Mesenchymal stem cell (in vitro differentiated cells and primary cell): ENCODE measurements around the gene GAMT.
A peak's percentile ranks its signal among the peaks of the same experiment; 100 is the strongest.

Experiments
- DNase-seq: peaks from one replicate; pipeline ENCODE4 v3.0.0-alpha.2; 2013
- H2AFZ ChIP-seq: one replicate; pipeline ENCODE4 v1.6.1; 2013; ENCODE audit warnings: low read depth, mild to moderate bottlenecking, control low read depth, inconsistent platforms, low read length, moderate library complexity
- H2AK5ac ChIP-seq: 2 replicates; pipeline ENCODE4 v1.6.1; 2013; ENCODE audit warnings: low read length, moderate library complexity, mild to moderate bottlenecking, inconsistent platforms; ENCODE audit not compliant: severe bottlenecking
- H2BK120ac ChIP-seq: one replicate; pipeline ENCODE4 v1.6.1; 2013; ENCODE audit warnings: low read depth, mild to moderate bottlenecking, inconsistent platforms, low read length, moderate library complexity
- H2BK12ac ChIP-seq, 2 experiments: one replicate each; pipeline ENCODE4 v1.6.1; 2013; ENCODE audit warnings: inconsistent platforms in 2 of 2, low read length in 2 of 2, mild to moderate bottlenecking in 2 of 2, moderate library complexity in 2 of 2, control low read depth in 1 of 2
- H2BK15ac ChIP-seq: one replicate; pipeline ENCODE4 v1.6.1; 2013; ENCODE audit warnings: mild to moderate bottlenecking, low read depth, inconsistent platforms; ENCODE audit not compliant: poor library complexity, severe bottlenecking
- H2BK5ac ChIP-seq: 2 replicates; pipeline ENCODE4 v1.6.1; 2013; ENCODE audit warnings: low read depth, mild to moderate bottlenecking, low read length, control low read depth, inconsistent platforms; ENCODE audit not compliant: poor library complexity, severe bottlenecking
- H3K14ac ChIP-seq, 2 experiments: one replicate each; pipeline ENCODE4 v1.6.1; 2013; ENCODE audit warnings: inconsistent platforms in 2 of 2, low read length in 2 of 2, control low read depth in 1 of 2, mild to moderate bottlenecking in 1 of 2, moderate library complexity in 1 of 2
- H3K18ac ChIP-seq, 2 experiments: one replicate each; pipeline ENCODE4 v1.6.1; 2013; ENCODE audit warnings: inconsistent platforms in 2 of 2, low read length in 2 of 2, control low read depth in 1 of 2, low read depth in 1 of 2, mild to moderate bottlenecking in 1 of 2
- H3K23ac ChIP-seq, 2 experiments: one replicate each; pipeline ENCODE4 v1.6.1; 2013; ENCODE audit warnings: inconsistent platforms in 2 of 2, low read length in 2 of 2, mild to moderate bottlenecking in 2 of 2, moderate library complexity in 2 of 2, control low read depth in 1 of 2
- H3K27ac ChIP-seq: 2 replicates; pipeline ENCODE4 v1.5.1; 2013; ENCODE audit warnings: mild to moderate bottlenecking, moderate library complexity, low read length, control low read depth, inconsistent platforms; ENCODE audit not compliant: poor library complexity, severe bottlenecking
- H3K27me3 ChIP-seq, 2 experiments: 2 replicates each; pipeline versions ENCODE4 v1.6.1 to v1.7.0; 2013; ENCODE audit warnings: low read length in 2 of 2, mild to moderate bottlenecking in 2 of 2, moderate library complexity in 2 of 2, control low read depth in 1 of 2, inconsistent platforms in 1 of 2; ENCODE audit not compliant: control insufficient read depth in 1 of 2, insufficient read depth in 1 of 2
- H3K36me3 ChIP-seq, 2 experiments: 2 replicates each; pipeline versions ENCODE4 v1.6.1 to v1.7.0; 2013; ENCODE audit warnings: low read length in 2 of 2, control low read depth in 1 of 2, inconsistent platforms in 1 of 2, low read depth in 1 of 2, mild to moderate bottlenecking in 1 of 2; ENCODE audit not compliant: insufficient read depth in 2 of 2, control insufficient read depth in 1 of 2
- H3K4ac ChIP-seq, 2 experiments: one replicate each; pipeline ENCODE4 v1.6.1; 2013; ENCODE audit warnings: inconsistent platforms in 2 of 2, low read length in 2 of 2, mild to moderate bottlenecking in 2 of 2, moderate library complexity in 2 of 2, control low read depth in 1 of 2, low read depth in 1 of 2
- H3K4me1 ChIP-seq: 2 replicates; pipeline ENCODE4 v1.6.1; 2013; ENCODE audit warnings: low read depth, low read length, control low read depth; ENCODE audit not compliant: control insufficient read depth, insufficient read depth
- H3K4me2 ChIP-seq: 2 replicates; pipeline ENCODE4 v1.6.1; 2013; ENCODE audit warnings: low read length, mild to moderate bottlenecking, inconsistent platforms; ENCODE audit not compliant: poor library complexity, severe bottlenecking
- H3K4me3 ChIP-seq, 2 experiments: 2 replicates each; pipeline versions ENCODE4 v1.5.1 to v1.7.0; 2013; ENCODE audit warnings: low read length in 2 of 2, mild to moderate bottlenecking in 2 of 2, control low read depth in 1 of 2, low read depth in 1 of 2; ENCODE audit not compliant: insufficient read depth in 1 of 2
- H3K79me1 ChIP-seq: replicated peaks from 2 replicates; pipeline ENCODE4 v1.6.1; 2013; ENCODE audit warnings: mild to moderate bottlenecking, control low read depth, low read length, inconsistent platforms; ENCODE audit not compliant: poor library complexity, severe bottlenecking
- H3K9ac ChIP-seq: 2 replicates; pipeline ENCODE4 v1.7.0; 2013; ENCODE audit warnings: mild to moderate bottlenecking, low read length, moderate library complexity
- H3K9me3 ChIP-seq: 2 replicates; pipeline ENCODE4 v1.7.0; 2013; ENCODE audit warnings: mild to moderate bottlenecking, low read length; ENCODE audit not compliant: control insufficient read depth
- H4K8ac ChIP-seq: one replicate; pipeline ENCODE4 v1.6.1; 2013; ENCODE audit warnings: inconsistent platforms, mild to moderate bottlenecking, low read length, moderate library complexity
- H4K91ac ChIP-seq: one replicate; pipeline ENCODE4 v1.6.1; 2013; ENCODE audit warnings: mild to moderate bottlenecking, low read length, inconsistent platforms
- WGBS: methylation state at CpG from one replicate; pipeline ENCODE4 v1.1.7; 2013; ENCODE audit warnings: mixed read lengths; 5-methylcytosine and 5-hydroxymethylcytosine counted together

GAMT gene

GRCh38 chr19:1408300-1409203, 7.2 kb upstream of the GAMT start:
- Histone ChIP-seq H2BK12ac (peak overlapping the region in 1 of 2 experiments; percentile 38), H2BK15ac (peak overlapping the region; percentile 40), H2BK5ac (peak overlapping the region; percentile 75), H2BK120ac (peak overlapping the region; percentile 97), H3K4me3 (peak overlapping the region; percentile 78 to 92), H4K91ac (peak overlapping the region; percentile 59), H3K4ac (peak overlapping the region; percentile 82 to 96), H3K27ac (peak overlapping the region; percentile 63), H3K4me2 (peak overlapping the region; percentile 93), H3K23ac (peak overlapping the region; percentile 64 to 75), H3K14ac (peak overlapping the region; percentile 68 to 98), H3K79me1 (no peaks in the 10 kb centered on the region), H4K8ac (peak overlapping the region; percentile 56), H3K36me3 (peaks cover 7 to 23% of the 10 kb centered on the region in 2 experiments), H3K4me1 (peaks cover 51% of the 10 kb centered on the region), H2AK5ac (peak overlapping the region; percentile 63), H3K9ac (peak overlapping the region; percentile 93), H3K18ac (peak overlapping the region; percentile 68 to 90), H2AFZ (no peak overlapping the region), H3K9me3 (no peaks in the 10 kb centered on the region), H3K27me3 (no peaks in the 10 kb centered on the region)
- WGBS: 1% methylated on average over 40 of the region's 69 CpGs
- DNase-seq: peak; percentile 66

- peak within 1 kb of the TSS; percentile 36 for H2AFZ ChIP-seq
- peak within 1 kb of the TSS; percentile 93 for H3K4me2 ChIP-seq
- H2BK5ac ChIP-seq: peak within 1 kb of the TSS; percentile 75
- no peaks in the 10 kb centered on the region for H3K79me1 ChIP-seq
- H3K36me3 ChIP-seq: peaks cover 0 to 15% of the 10 kb centered on the region in 2 experiments
- H2BK120ac ChIP-seq: peak within 1 kb of the TSS; percentile 97
- peak within 1 kb of the TSS; percentile 63 for H3K27ac ChIP-seq
- H4K91ac ChIP-seq: peak within 1 kb of the TSS; percentile 90
- peaks cover 47% of the 10 kb centered on the region for H3K4me1 ChIP-seq
- under 1% methylated on average over 35 of the region's 121 CpGs for WGBS
- peak within 1 kb of the TSS; percentile 78 to 92 for H3K4me3 ChIP-seq
- peak within 1 kb of the TSS in 1 of 2 experiments; percentile 98 for H3K14ac ChIP-seq
- peak within 1 kb of the TSS; percentile 95 for H2BK15ac ChIP-seq
- no peaks in the 10 kb centered on the region for H3K9me3 ChIP-seq
- H3K27me3 ChIP-seq: no peaks in the 10 kb centered on the region
- peak within 1 kb of the TSS; percentile 85 to 92 for H3K18ac ChIP-seq
- peak within 1 kb of the TSS; percentile 82 to 96 for H3K4ac ChIP-seq
- H2BK12ac ChIP-seq: peak within 1 kb of the TSS in 1 of 2 experiments; percentile 38
- peak within 1 kb of the TSS; percentile 93 for H4K8ac ChIP-seq
- peak within 1 kb of the TSS; percentile 64 to 67 for H3K23ac ChIP-seq
- no peak for DNase-seq
- peak within 1 kb of the TSS; percentile 93 for H3K9ac ChIP-seq
- peak within 1 kb of the TSS; percentile 13 for H2AK5ac ChIP-seq
Observed at GRCh38 chr19:1407528-1408299, 6.4 kb upstream of the GAMT start, which contains the start of gene DAZAP1. TSS of gene DAZAP1 (plus strand) at chr19:1407586. CDS start at chr19:1407774, 188 bp downstream.

- Histone ChIP-seq H3K4me1 (peaks cover 45% of the 10 kb centered on the region), H3K79me1 (no peaks in the 10 kb centered on the region), H4K8ac (peak overlapping the region; percentile 93), H2BK5ac (no peak overlapping the region), H3K23ac (no peak overlapping the region), H3K18ac (peak overlapping the region; percentile 54 to 92), H3K4me3 (peak overlapping the region; percentile 69 to 81), H2BK12ac (no peak overlapping the region), H3K4me2 (peak overlapping the region; percentile 88), H3K14ac (no peak overlapping the region), H4K91ac (peak overlapping the region; percentile 90), H2BK15ac (peak overlapping the region; percentile 95), H3K9ac (peak overlapping the region; percentile 86), H2AK5ac (no peak overlapping the region), H3K27me3 (no peaks in the 10 kb centered on the region), H2AFZ (peak overlapping the region; percentile 36), H3K9me3 (no peaks in the 10 kb centered on the region), H3K36me3 (peaks cover 0 to 12% of the 10 kb centered on the region in 2 experiments), H2BK120ac (no peak overlapping the region), H3K4ac (peak overlapping the region; percentile 22 to 40), H3K27ac (peak overlapping the region; percentile 22)
- DNase-seq: peak; percentile 97
- WGBS: 2% methylated on average over 61 of the region's 72 CpGs
Observed at GRCh38 chr19:1406774-1407527, 5.6 kb upstream of the GAMT start.
